MV-4-11 (cell line): ENCODE results near the gene CAMK1D.
A peak's percentile ranks its signal among the peaks of the same experiment; 100 is the strongest.

ENCODE experiments used
- DNase-seq: peaks from one replicate; lab custom pipeline; 2025; lab: John Stamatoyannopoulos, UW

CAMK1D gene

GRCh38 chr10:12854988-12855387, 505.6 kb downstream of the CAMK1D start:
- DNase-seq, result no peak

- no peak for DNase-seq
Observed at GRCh38 chr10:12862459-12862858, 513.1 kb downstream of the CAMK1D start.

GRCh38 chr10:12865515-12865914, 516.2 kb downstream of the CAMK1D start:
- DNase-seq, result peak; percentile 48

GRCh38 chr10:12868229-12868628, 518.9 kb downstream of the CAMK1D start:
- no peak for DNase-seq

- no peak for DNase-seq
Observed at GRCh38 chr10:12869427-12869826, 520.1 kb downstream of the CAMK1D start.

GRCh38 chr10:12872577-12872976, 523.2 kb downstream of the CAMK1D start:
- DNase-seq, result no peak

GRCh38 chr10:12873172-12873571, 523.8 kb downstream of the CAMK1D start:
- DNase-seq, result no peak

GRCh38 chr10:12874501-12874900, 525.2 kb downstream of the CAMK1D start:
- no peak for DNase-seq

- DNase-seq, result no peak
Observed at GRCh38 chr10:12875100-12875499, 525.8 kb downstream of the CAMK1D start.

- no peak for DNase-seq
Observed at GRCh38 chr10:12876266-12876665, 526.9 kb downstream of the CAMK1D start.

- no peak for DNase-seq
Observed at GRCh38 chr10:12877150-12877549, 527.8 kb downstream of the CAMK1D start.

GRCh38 chr10:12880423-12880822, 531.1 kb downstream of the CAMK1D start:
- no peak for DNase-seq

GRCh38 chr10:12884851-12885250, 535.5 kb downstream of the CAMK1D start:
- DNase-seq, result no peak
